HCEC 1CT (cell line): ENCODE results near the gene ARSJ.

Experiments
- DNase-seq: peaks from one replicate; pipeline ENCODE4 v3.0.0-alpha.2; 2017

ARSJ gene

DNA sequence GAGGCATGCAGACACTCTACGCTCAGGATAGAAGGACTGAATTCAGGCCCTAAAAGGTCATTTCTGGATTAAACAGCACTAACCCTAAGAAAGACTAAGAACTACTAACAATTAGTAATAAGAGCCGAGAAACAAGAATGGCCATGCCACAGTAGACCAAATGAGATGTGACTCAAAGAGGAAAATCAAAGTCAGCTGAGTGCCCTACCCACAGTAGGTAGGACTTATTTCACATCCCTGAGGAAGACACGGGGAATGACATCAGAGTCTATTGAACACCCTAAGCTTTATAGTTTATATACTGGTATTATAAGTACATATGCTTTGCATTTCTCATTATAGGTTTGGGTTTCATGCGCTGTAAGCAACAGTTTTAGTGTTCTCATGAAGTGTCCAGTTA, 2.7 kb upstream of the ARSJ start:
- no peak for DNase-seq

- peak; percentile 49 for DNase-seq
Observed at GRCh38 chr4:113981591-113981990, 2.1 kb upstream of the ARSJ start.

DNA sequence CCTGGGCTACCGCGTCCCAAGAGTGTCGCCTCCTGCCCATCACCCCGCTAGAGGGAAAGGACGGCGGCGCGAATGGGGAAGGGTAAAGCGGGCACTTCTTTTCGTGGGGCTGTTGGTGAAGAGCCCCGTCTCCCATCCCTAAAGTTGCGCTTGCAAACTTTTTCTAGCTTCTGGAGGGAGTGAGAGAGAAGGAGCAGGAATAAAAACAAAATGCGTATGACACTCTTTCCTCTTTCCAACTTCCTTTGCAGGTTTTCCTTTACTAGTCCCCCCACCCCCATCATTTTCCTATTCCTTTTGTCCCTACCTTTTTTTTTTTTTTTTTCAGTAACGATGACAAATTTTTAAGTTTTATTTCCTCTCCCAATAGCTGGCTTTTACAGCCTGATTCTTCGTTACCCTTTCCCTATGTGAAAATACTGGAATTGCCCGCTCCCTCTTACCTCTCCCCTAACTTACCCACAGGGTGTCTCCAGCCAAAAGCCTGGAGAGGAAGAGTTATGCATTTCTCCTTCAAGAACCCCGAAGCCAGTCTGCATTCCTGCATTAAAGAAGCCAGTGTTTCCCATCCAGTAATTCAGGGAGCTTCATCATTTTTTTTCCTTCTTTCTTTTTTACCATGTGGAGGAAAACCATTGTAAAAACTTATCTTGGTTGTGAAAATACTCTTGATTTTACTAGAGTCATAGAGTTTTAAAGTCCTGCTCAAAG, 613 bp upstream of the ARSJ start:
- DNase-seq = peak; percentile 11

- no peak for DNase-seq
Observed at GRCh38 chr4:113978561-113979147, 793 bp downstream of the ARSJ start.

DNA sequence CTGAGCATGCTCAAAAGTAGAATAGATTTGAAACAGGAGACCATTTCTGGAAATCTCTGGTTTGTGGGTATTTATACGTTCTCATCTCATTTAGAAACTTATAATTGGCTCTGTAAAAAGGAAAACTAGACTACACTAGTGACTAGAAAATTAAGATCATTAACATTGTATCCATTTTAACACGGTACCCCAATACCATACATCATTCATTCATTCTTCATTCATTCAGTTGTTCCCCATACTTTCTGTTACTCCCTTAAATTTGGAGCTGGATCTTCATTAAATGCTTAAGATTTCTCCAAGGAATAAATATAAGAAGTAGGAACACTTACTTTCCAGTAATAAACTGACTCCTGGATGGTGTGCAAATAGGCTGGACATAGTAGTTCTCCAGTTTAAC, 1.3 kb downstream of the ARSJ start:
- DNase-seq = no peak

DNA sequence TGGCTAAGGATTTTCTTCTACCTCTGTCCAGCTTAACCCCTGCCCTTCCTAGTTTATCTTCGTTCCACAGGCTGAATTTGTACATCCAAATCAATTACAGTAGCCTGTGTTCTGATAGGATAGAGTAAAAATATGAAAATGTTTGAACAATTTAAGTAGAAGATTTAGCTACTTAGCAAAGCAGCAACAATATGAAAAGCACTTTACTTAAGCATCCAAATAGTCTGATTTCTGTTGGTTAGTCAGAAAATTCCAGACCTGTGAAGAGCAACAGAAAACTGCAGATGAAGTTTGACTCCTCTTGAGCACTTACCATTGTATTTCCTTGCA, 2.0 kb downstream of the ARSJ start:
- no peak for DNase-seq

DNA sequence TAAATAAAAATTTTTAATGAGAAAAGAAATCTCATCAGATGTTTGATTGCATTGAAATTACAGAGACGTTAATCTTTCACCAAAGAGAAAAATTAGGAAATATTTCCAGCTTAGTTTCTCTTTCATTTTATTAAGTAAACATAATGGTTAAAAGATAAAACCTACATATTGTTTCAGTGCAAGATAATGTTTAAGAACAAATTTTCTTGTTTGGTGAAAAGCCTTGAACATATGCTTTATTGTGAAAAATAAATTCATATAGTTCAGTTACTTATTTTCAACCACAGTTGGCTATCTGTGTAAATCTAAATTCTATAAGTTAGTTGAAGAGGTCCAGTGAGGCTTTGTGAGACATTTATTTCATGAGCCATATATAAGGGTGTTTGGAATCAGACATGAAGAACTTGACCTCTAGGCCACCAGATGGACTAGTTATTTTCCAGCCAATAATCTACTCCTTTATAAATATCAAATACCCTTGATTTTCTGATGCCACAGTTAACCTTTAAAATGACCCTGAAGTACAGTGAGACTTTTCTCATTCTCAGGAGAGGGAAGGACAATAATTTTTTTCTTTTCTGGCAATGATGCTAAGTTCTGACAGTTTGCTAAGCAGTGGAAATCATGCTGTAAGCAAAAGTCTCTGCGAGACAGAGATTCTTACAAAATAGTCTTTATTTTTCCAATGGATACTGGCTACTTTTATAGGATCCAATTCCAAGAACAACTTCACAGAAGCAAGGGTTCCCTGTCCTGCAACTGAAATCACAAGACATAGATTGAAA, 2.5 kb downstream of the ARSJ start:
- no peak for DNase-seq

- no peak for DNase-seq
Observed at GRCh38 chr4:113975578-113975977, 3.9 kb downstream of the ARSJ start.

GRCh38 chr4:113974467-113974866, 5.0 kb downstream of the ARSJ start:
- DNase-seq = no peak

DNA sequence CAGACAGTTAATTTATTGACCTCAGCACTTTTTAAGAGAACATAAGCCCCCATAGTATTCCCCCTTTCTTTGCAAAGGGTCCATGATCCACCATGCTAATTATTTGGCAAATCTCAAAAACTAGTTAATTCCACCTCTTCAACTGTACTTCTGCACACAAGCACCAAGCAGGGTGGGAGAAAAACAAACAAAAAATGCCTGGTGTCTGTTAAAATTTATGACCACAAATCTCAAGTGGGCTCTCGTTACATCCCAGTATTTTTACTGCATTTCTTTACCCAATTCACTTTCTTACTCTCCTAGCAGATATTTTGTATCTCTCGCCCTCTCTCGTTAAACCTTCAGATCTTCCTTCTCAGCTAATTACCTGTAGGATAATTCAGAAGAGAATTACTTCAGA, 6.1 kb downstream of the ARSJ start:
- no peak for DNase-seq

- DNase-seq = no peak
Observed at GRCh38 chr4:113972781-113973180, 6.7 kb downstream of the ARSJ start.

DNA sequence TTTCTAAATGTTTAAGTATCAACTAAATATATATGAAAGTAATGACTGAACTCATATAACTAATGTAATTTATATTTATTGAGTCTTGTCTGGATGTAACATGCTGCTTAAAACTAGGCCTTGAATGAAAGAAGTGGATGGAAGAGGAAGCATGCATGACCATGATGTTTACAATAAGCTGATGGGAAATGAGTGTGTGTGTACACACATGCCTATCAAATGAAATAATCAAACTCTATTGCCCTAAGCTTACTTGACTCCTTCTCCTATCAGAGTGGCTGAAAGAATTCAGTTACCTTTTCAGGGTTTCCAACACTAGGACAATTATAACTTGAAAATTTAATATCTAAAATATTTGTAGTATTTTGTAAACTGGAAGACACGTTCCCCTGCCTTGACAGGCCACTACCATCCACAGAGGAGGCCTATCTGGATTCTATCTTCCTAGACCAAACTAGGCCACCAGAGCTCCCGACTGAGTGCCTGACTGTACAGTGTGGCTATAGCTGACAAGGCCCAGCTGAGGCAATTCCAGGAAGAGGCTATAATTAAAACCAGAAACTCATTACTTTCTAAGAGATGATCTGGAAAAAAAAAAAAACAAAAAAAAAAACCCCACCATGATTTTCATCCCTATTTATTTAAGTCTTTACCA, 7.6 kb downstream of the ARSJ start:
- peak; percentile 69 for DNase-seq

- DNase-seq = peak; percentile 37
Observed at GRCh38 chr4:113969709-113970334, 9.6 kb downstream of the ARSJ start.

DNA sequence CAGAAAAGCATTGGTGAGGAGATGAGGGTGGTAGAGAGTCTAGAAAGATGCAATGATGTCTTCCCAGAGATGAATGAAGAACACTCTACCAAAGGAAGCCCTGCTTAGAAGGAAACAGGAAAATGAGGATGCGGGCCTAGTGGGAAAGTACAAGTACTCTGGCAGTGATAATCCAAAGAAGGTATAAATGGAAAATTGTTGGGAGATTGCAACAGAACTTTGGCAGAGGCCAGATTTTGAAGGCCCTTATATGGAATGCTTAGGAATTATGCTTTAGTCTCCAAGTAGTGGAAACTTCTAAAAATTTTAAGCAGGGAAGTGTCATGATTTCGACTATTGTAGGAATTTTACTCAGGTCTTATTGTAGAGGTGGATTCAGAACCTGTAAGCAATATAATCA, 11.0 kb downstream of the ARSJ start:
- no peak for DNase-seq

- peak; percentile 38 for DNase-seq
Observed at GRCh38 chr4:113967687-113968086, 11.8 kb downstream of the ARSJ start.

DNA sequence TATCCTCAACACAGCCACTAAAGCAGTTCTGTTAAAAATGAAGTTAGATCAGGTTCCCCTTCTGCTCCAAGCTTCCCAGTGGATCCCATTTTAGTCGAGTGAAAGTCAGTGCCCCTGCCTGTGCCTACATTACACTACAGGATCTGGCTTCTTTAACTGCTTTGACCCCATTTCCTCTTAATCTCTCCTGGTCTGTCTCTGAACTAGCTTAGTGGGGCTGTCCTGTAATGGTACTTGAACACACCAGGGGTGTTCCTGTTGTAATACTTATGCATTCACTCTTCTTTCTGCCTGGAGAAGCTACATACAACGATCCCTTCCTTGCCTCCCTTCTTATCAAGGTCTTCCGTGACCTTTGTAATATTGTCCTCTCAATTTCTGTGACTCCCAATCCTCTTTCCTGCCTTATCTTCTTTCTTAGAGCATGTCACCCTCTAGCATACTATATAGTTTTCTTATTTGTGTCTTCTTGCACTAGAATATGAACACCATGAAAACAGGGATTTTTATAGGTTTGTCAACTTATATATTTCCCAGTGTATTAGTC, 16.7 kb downstream of the ARSJ start:
- no peak for DNase-seq

DNA sequence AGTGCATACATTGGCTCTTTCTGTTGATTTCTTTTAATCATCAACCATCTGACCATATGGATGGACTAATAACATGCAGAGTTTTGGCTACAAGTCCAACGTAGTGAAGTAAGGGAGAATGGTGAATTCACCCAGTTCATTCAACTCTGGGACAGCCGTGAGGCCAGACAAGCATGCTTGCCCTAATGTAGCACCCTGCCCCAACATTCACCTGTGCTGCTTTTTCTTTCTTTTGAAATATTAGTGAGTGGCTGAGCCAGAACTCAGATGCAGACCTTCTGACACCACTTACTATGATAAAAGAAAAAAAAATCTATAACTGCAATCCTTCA, 17.5 kb downstream of the ARSJ start:
- DNase-seq = no peak

DNA sequence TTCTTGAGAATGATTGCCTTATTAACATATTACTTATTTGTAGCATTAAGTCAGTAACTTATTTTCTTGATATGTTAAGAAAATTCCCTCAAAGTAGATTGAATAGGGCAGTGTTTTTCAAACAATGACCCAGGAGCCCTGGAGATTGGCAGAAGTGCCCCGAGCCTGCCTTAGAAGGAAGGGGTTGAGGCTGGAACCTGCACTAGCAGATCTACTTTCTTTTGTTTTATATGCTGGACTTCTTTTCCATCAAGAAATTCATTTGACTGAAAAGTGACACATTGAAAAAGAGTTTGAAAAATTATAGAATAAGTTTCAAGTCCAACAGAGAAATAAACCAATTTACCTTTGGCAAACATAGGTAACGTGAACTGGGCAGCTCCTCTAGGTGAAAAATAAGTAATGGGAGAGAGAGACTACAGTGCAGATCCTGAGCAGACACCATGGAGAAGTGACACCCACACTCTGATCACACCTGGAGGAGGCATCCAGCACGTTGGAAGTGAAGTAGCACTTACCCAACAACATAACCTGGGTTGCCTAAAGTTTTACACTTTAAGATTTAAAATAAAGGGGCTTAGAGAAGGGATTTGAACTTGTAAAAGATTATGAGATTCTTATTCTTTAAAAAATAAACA, 18.6 kb downstream of the ARSJ start:
- DNase-seq = no peak

DNA sequence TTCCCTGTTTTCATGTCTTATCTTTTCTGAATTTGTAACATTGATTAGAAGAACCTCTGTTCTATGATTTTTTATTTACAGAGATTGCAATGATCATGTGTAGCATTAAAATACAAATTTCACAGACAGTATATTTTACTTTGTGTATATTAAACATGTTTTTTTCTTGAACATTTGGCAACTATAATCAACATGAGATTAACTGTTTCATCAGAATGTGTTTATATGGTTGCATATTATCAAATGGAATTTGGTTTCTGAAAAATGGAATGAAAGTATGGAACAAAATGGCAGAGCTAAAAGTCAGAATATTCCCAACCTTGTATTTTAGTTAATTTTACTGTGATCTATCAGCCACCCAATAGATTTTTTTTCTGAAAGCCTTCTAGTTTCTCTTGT, 19.9 kb downstream of the ARSJ start:
- no peak for DNase-seq

GRCh38 chr4:113958766-113959538, 20.5 kb downstream of the ARSJ start:
- DNase-seq = peak; percentile 91

GRCh38 chr4:113957956-113958355, 21.5 kb downstream of the ARSJ start:
- DNase-seq = peak; percentile 34

DNA sequence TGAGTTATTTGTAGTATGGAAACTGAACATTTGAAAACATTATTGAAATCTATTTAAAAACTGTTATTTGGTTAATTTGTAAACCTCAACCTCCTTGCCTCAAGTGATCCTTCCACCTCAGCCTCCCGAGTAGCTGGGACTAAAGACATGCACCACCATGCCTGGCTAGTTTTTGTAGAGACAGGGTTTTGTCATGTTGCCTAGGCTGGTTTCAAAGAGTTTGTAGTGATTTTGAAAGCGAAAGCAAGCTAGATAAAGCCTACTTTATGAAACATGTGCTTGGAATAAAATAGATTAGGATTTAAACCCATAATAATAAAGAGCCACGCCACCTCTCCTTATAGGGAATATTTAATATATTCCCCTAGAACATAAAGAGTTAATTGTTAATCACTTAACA, 23.5 kb downstream of the ARSJ start:
- no peak for DNase-seq
